GM12873 (cell line): ENCODE measurements around the gene RAI1.

Experiments
- CTCF ChIP-seq: IDR thresholded peaks from 2 replicates; pipeline ENCODE4 v1.5.1; 2012; ENCODE audit warnings: low read depth, mild to moderate bottlenecking, moderate library complexity, low read length, control low read depth; ENCODE audit not compliant: insufficient read depth; ENCODE audit errors: missing control alignments

Gene RAI1

GRCh38 chr17:17703140-17703919, 22.1 kb downstream of the RAI1 start:
- no peak for TF ChIP-seq CTCF

GRCh38 chr17:17704931-17705330, 23.7 kb downstream of the RAI1 start:
- TF ChIP-seq CTCF = no peak

- TF ChIP-seq CTCF = no peak
Observed at GRCh38 chr17:17706140-17707060, 25.1 kb downstream of the RAI1 start.

- TF ChIP-seq CTCF = no peak
Observed at GRCh38 chr17:17708295-17708694, 27.0 kb downstream of the RAI1 start.

GRCh38 chr17:17708816-17709215, 27.6 kb downstream of the RAI1 start:
- TF ChIP-seq CTCF = no peak

- TF ChIP-seq CTCF = no peak
Observed at GRCh38 chr17:17709815-17710321, 28.6 kb downstream of the RAI1 start.

GRCh38 chr17:17710355-17710727, 29.1 kb downstream of the RAI1 start:
- TF ChIP-seq CTCF = no peak
